Kidney (tissue), 14 donors: ENCODE results near the gene PPM1E. TPM values are rescaled to one million over a fixed set of nuclear protein-coding genes. Genes with fewer than 3 reads are reported as not detected.

Source experiments
- DNase-seq, 5 donors: peaks; one replicate each; pipeline ENCODE4 v3.0.0-alpha.2; 2013 to 2020
- FAIRE-seq: peaks from 2 replicates; lab custom pipeline; 2012; peaks lifted over from hg19 to GRCh38; lab: Jason Lieb, UNC
- H3K27ac ChIP-seq, 2 donors: one replicate each; pipeline ENCODE4 v1.7.0; 2013; ENCODE audit warnings: low read depth in 2 of 2, low read length in 2 of 2, inconsistent platforms in 1 of 2
- H3K27me3 ChIP-seq: one replicate; pipeline ENCODE4 v1.7.1; 2013; ENCODE audit warnings: low read length, inconsistent platforms; ENCODE audit not compliant: control insufficient read depth, insufficient read depth
- H3K36me3 ChIP-seq, 3 donors: one replicate each; pipeline versions ENCODE4 v1.7.0 to v1.7.1; 2013; ENCODE audit warnings: low read length in 3 of 3, control low read depth in 1 of 3, inconsistent platforms in 1 of 3; ENCODE audit not compliant: insufficient read depth in 3 of 3, control insufficient read depth in 2 of 3
- H3K4me1 ChIP-seq, 3 donors: one replicate each; pipeline versions ENCODE4 v1.7.0 to v1.7.1; 2013; ENCODE audit warnings: low read length in 3 of 3, inconsistent platforms in 1 of 3, low read depth in 1 of 3; ENCODE audit not compliant: control insufficient read depth in 2 of 3, insufficient read depth in 2 of 3
- H3K4me3 ChIP-seq, 3 donors: one replicate each; pipeline versions ENCODE4 v1.7.0 to v1.8.1; 2013; ENCODE audit warnings: low read length in 3 of 3, control low read depth in 1 of 3, inconsistent platforms in 1 of 3
- H3K9ac ChIP-seq, 3 donors: one replicate each; pipeline versions ENCODE4 v1.7.0 to v1.7.1; 2013; ENCODE audit warnings: low read length in 3 of 3, control low read depth in 1 of 3, inconsistent platforms in 1 of 3
- H3K9me3 ChIP-seq, 3 donors: one replicate each; pipeline versions ENCODE4 v1.7.0 to v1.7.1; 2013; ENCODE audit warnings: low read length in 3 of 3, control low read depth in 1 of 3, inconsistent platforms in 1 of 3; ENCODE audit not compliant: control insufficient read depth in 2 of 3, insufficient read depth in 1 of 3
- CTCF ChIP-seq: IDR thresholded peaks from 3 replicates; pipeline ENCODE4 v1.5.1; 2012; ENCODE audit warnings: mild to moderate bottlenecking, moderate library complexity, borderline replicate concordance; ENCODE audit not compliant: insufficient read depth; ENCODE audit errors: extremely low read depth
- intact Hi-C: fragments of 100-400 bp; cut with DNase I; formaldehyde crosslinking; loops from one replicate; pipeline ENCODE4 v1.11.1; 2022
- polyA plus RNA-seq: library from polyadenylated mRNA; stranded (reverse); fragments of 350-450 nt; fragmentation: Illumina TruSeq; extraction: RNeasy Lipid Tissue Mini Kit (QIAGEN cat#74804); gene quantifications from one replicate; pipeline ENCODE4 v1.2.3, GENCODE V29; 2014; ENCODE audit warnings: low read depth, low replicate concordance; ENCODE audit not compliant: insufficient read depth
- total RNA-seq: library from RNA; stranded (reverse); fragmentation: NEBNext Ultra II Directional; extraction: Animal tissue kit (Norgen Biotek cat#: 25700); gene quantifications from one replicate; pipeline ENCODE4 v1.2.1, GENCODE V29; 2021
- donor health status: control.
- donor health status: control.
- donor health status: control.
- donor health status: control.
- donor health status: control.
- donor health status: DM: yes; HTN: yes; CAD: no.
- donor health status: Normal renal cell carcinoma (clear cell type).

PPM1E gene
- total and polyA plus RNA-seq, 2 donors from 2014 or later: 0.47 to 0.82 TPM

DNA sequence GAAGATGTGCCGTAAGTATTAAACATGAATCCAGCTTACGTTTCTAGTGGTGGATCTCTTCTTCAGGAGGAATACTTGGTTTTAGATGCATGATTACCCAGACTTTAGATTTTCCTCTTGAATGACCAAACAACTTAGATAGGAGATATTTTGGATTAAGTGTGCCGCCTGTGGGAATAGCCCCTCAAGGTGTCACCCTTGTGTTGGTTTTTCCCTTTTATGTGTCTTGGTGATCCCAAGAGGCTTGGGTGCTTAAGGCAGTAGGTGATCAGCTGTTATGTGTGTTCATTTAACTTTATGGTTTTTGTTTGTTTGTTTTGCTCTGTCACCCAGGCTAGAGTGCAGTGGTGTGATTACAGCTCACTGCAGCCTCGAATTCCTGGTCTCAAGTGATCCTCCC lies 115.1 kb downstream of the PPM1E start:
- no peak for DNase-seq
- FAIRE-seq: no peak
- no peak overlapping the region for H3K27ac ChIP-seq
- H3K27me3 ChIP-seq: no peaks in the 10 kb centered on the region
- H3K9me3 ChIP-seq: no peaks in the 10 kb centered on the region
- H3K4me3 ChIP-seq: no peak overlapping the region
- TF ChIP-seq CTCF: no peak
- no peak overlapping the region for H3K9ac ChIP-seq
- no peaks in the 10 kb centered on the region for H3K36me3 ChIP-seq
- intact Hi-C loops: no loop called here
- no peaks in the 10 kb centered on the region for H3K4me1 ChIP-seq

- Histone ChIP-seq H3K27ac (no peak overlapping the region), H3K4me1 (no peaks in the 10 kb centered on the region), H3K27me3 (no peaks in the 10 kb centered on the region), H3K9me3 (no peaks in the 10 kb centered on the region), H3K4me3 (no peak overlapping the region), H3K36me3 (no peaks in the 10 kb centered on the region), H3K9ac (no peak overlapping the region)
- TF ChIP-seq CTCF: no peak
- DNase-seq (no peak), FAIRE-seq (no peak)
- intact Hi-C loops: no loop called here
Observed at GRCh38 chr17:58873926-58874325, 118.3 kb downstream of the PPM1E start.

GRCh38 chr17:58875261-58875660 lies 119.6 kb downstream of the PPM1E start:
- TF ChIP-seq CTCF: no peak
- Histone ChIP-seq H3K9me3 (no peaks in the 10 kb centered on the region), H3K36me3 (no peaks in the 10 kb centered on the region), H3K4me1 (no peaks in the 10 kb centered on the region), H3K27ac (no peak overlapping the region), H3K4me3 (no peak overlapping the region), H3K27me3 (no peaks in the 10 kb centered on the region), H3K9ac (no peak overlapping the region)
- intact Hi-C loops: no loop called here
- DNase-seq (no peak), FAIRE-seq (no peak)

- Histone ChIP-seq H3K9me3 (no peaks in the 10 kb centered on the region), H3K4me3 (no peak overlapping the region), H3K36me3 (no peaks in the 10 kb centered on the region), H3K27ac (no peak overlapping the region), H3K4me1 (no peaks in the 10 kb centered on the region), H3K9ac (no peak overlapping the region), H3K27me3 (no peaks in the 10 kb centered on the region)
- intact Hi-C loops: no loop called here
- no peak for TF ChIP-seq CTCF
- FAIRE-seq: no peak
- DNase-seq: no peak
Observed at GRCh38 chr17:58884161-58884560, 128.5 kb downstream of the PPM1E start.
